ENCODE results near the gene KIF16B.

GRCh38 chr20:16263582-16263981 lies 309.7 kb downstream of the KIF16B start:
- TF ChIP-seq CTCF (IDR thresholded peaks at IDR 0.05; ENCODE audit: insufficient read depth, low read depth, low read length) (no peak), EZH2 (IDR thresholded peaks at IDR 0.05; ENCODE audit: insufficient read depth, low read length) (no peak)

All from astrocyte (in vitro differentiated cells and primary cell).